ENCODE data around the gene ERFL.
"Not testable (repeated sequence)": the region's sequence is repeated elsewhere in the genome, so short reads cannot be mapped to it uniquely, and the experiment has no call there.

The ERFL gene

GRCh38 chr19:41914424-41914834 is 13.8 kb downstream of the ERFL start:
- DNase-seq: not testable (repeated sequence)

- DNase-seq: no peak
Observed at GRCh38 chr19:41913538-41914423, 14.5 kb downstream of the ERFL start.

GRCh38 chr19:41912899-41913537 is 15.2 kb downstream of the ERFL start:
- no peak for DNase-seq

- DNase-seq: no peak
Observed at GRCh38 chr19:41911889-41912731, 16.1 kb downstream of the ERFL start.

- no peak for DNase-seq
Observed at GRCh38 chr19:41910992-41911888, 17.0 kb downstream of the ERFL start.

GRCh38 chr19:41910240-41910991 is 17.8 kb downstream of the ERFL start:
- DNase-seq: no peak

- no peak for DNase-seq
Observed at GRCh38 chr19:41909706-41910105, 18.5 kb downstream of the ERFL start.

- no peak for DNase-seq
Observed at GRCh38 chr19:41908724-41909464, 19.4 kb downstream of the ERFL start.

- no peak for DNase-seq
Observed at GRCh38 chr19:41907994-41908615, 20.1 kb downstream of the ERFL start.

GRCh38 chr19:41906916-41907680 is 21.2 kb downstream of the ERFL start:
- DNase-seq: no peak

GRCh38 chr19:41906271-41906670 is 22.0 kb downstream of the ERFL start:
- DNase-seq: no peak

- no peak for DNase-seq
Observed at GRCh38 chr19:41905273-41906002, 22.8 kb downstream of the ERFL start.

GRCh38 chr19:41904118-41904870 is 24.0 kb downstream of the ERFL start:
- DNase-seq: no peak

- DNase-seq: no peak
Observed at GRCh38 chr19:41903193-41903953, 24.9 kb downstream of the ERFL start.

GRCh38 chr19:41902594-41902993 is 25.7 kb downstream of the ERFL start:
- no peak for DNase-seq
